Upper lobe of left lung (tissue), 6 donors: Measurements from ENCODE around the gene AFTPH. TPM values are rescaled to one million over a fixed set of nuclear protein-coding genes. Genes with fewer than 3 reads are reported as not detected.

Experiments
- ATAC-seq, 2 donors: fragments of 200-7000 bp; cut with Tn5 transposase; one replicate each; pipeline ENCODE4 v1.9.1; 2022; ENCODE audit warnings: mild to moderate bottlenecking in 2 of 2, moderate library complexity in 2 of 2; ENCODE audit not compliant: low FRiP score in 2 of 2
- DNase-seq, 2 donors: peaks; one replicate each; pipeline ENCODE4 v3.0.0-alpha.2; 2019 to 2020
- H3K27ac ChIP-seq, 4 donors: fragments of 200-600 bp; sonication (generic); one replicate each; pipeline ENCODE4 v1.5.1; 2016 to 2019
- H3K27me3 ChIP-seq, 4 donors: fragments of 200-600 bp; sonication (generic); one replicate each; pipeline ENCODE4 v1.5.1; 2017 to 2019
- H3K36me3 ChIP-seq, 4 donors: fragments of 200-600 bp; sonication (generic); one replicate each; pipeline ENCODE4 v1.5.1; 2016 to 2019
- H3K4me1 ChIP-seq, 4 donors: fragments of 200-600 bp; sonication (generic); one replicate each; pipeline ENCODE4 v1.5.1; 2018 to 2019
- H3K4me3 ChIP-seq, 4 donors: fragments of 200-600 bp; sonication (generic); one replicate each; pipeline ENCODE4 v1.5.1; 2017 to 2019; ENCODE audit warnings: mild to moderate bottlenecking in 2 of 4, moderate library complexity in 1 of 4
- H3K9me3 ChIP-seq, 4 donors: fragments of 200-600 bp; sonication (generic); one replicate each; pipeline ENCODE4 v1.5.1; 2018 to 2019
- CTCF ChIP-seq, 6 experiments: fragments of 450-650 bp in 4 of 6; fragments of 200-600 bp in 2 of 6; sonication (generic) in 2 of 6; IDR thresholded peaks; one replicate each; pipeline ENCODE4 v1.5.1; 2016 to 2019; ENCODE audit warnings: antibody characterized with exemption in 6 of 6
- EP300 ChIP-seq, 4 donors: sonication (generic); formaldehyde crosslinking; IDR thresholded peaks; one replicate each; pipeline ENCODE4 v1.5.1; 2017; ENCODE audit warnings: antibody characterized with exemption in 4 of 4, control low read depth in 2 of 4
- POLR2A ChIP-seq, 4 donors: fragments of 450-650 bp; IDR thresholded peaks; one replicate each; pipeline ENCODE4 v1.5.1; 2016 to 2017; ENCODE audit warnings: antibody characterized with exemption in 4 of 4, mild to moderate bottlenecking in 2 of 4
- POLR2AphosphoS5 ChIP-seq, 2 donors: sonication (generic); formaldehyde crosslinking; IDR thresholded peaks; one replicate each; pipeline ENCODE4 v1.5.1; 2017; ENCODE audit warnings: antibody characterized with exemption in 2 of 2
- WGBS, 2 donors: methylation state at CpG; one replicate each; pipeline ENCODE4 v1.1.5; 2017 to 2018; 5-methylcytosine and 5-hydroxymethylcytosine counted together
- total RNA-seq, 6 donors: library from RNA; depleted of rRNA in 4 of 6; stranded (reverse); fragments of >200 nt in 4 of 6; gene quantifications; one replicate each; pipeline versions ENCODE4 v1.1.0 to v1.2.1, GENCODE V29; 2016 to 2021
- donor health status: DM: no; HTN: no; CAD: no; lungs with moderate emphysema.
- donor health status: DM: no; HTN: yes; CAD: no; lungs with severe emphysema.

AFTPH gene
- total RNA-seq, 6 donors from 2014 or later: 21.5 to 72.9 (median 35.4) TPM

GRCh38 chr2:64532030-64532429 is 7.9 kb downstream of the AFTPH start:
- Histone ChIP-seq H3K27ac (no peak overlapping the region), H3K27me3 (no peaks in the 10 kb centered on the region), H3K9me3 (no peaks in the 10 kb centered on the region), H3K36me3 (no peaks in the 10 kb centered on the region), H3K4me1 (peaks cover 1 to 25% (median 10%) of the 10 kb centered on the region in 4 donors), H3K4me3 (no peak overlapping the region)
- no peak for DNase-seq
- no peak for ATAC-seq
- TF ChIP-seq CTCF (IDR thresholded peaks at IDR 0.05) (no peak), POLR2AphosphoS5 (IDR thresholded peaks at IDR 0.05) (no peak), EP300 (IDR thresholded peaks at IDR 0.05) (no peak)

GRCh38 chr2:64533882-64534281 is 9.8 kb downstream of the AFTPH start:
- H3K27me3 ChIP-seq: no peaks in the 10 kb centered on the region
- no peak for TF ChIP-seq POLR2A (IDR thresholded peaks at IDR 0.05)
- no peak for TF ChIP-seq CTCF (IDR thresholded peaks at IDR 0.05)
- TF ChIP-seq EP300 (IDR thresholded peaks at IDR 0.05): no peak
- no peak overlapping the region for H3K27ac ChIP-seq
- no peaks in the 10 kb centered on the region for H3K9me3 ChIP-seq
- H3K36me3 ChIP-seq: no peaks in the 10 kb centered on the region
- DNase-seq: no peak
- peaks cover 0 to 23% (median 10%) of the 10 kb centered on the region in 4 donors for H3K4me1 ChIP-seq
- H3K4me3 ChIP-seq: no peak overlapping the region
- no peak for ATAC-seq

- 67 to 74% methylated on average over 3 of the region's 3 CpGs for WGBS, 2 donors
- H3K4me1 ChIP-seq: peaks cover 0 to 26% (median 12%) of the 10 kb centered on the region in 4 donors
- no peak overlapping the region for H3K4me3 ChIP-seq
- no peaks in the 10 kb centered on the region for H3K36me3 ChIP-seq
- no peak for TF ChIP-seq POLR2AphosphoS5 (IDR thresholded peaks at IDR 0.05)
- TF ChIP-seq POLR2A (IDR thresholded peaks at IDR 0.05): no peak
- no peak for TF ChIP-seq CTCF (IDR thresholded peaks at IDR 0.05)
- TF ChIP-seq EP300 (IDR thresholded peaks at IDR 0.05): no peak
- H3K27ac ChIP-seq: no peak overlapping the region
- H3K27me3 ChIP-seq: no peaks in the 10 kb centered on the region
- no peak for DNase-seq
- H3K9me3 ChIP-seq: no peaks in the 10 kb centered on the region
- ATAC-seq: no peak
Measured at GRCh38 chr2:64534363-64534762, 10.2 kb downstream of the AFTPH start.

- Histone ChIP-seq H3K36me3 (no peaks in the 10 kb centered on the region), H3K27me3 (no peaks in the 10 kb centered on the region), H3K9me3 (no peaks in the 10 kb centered on the region), H3K27ac (no peak overlapping the region), H3K4me1 (peaks cover 0 to 26% (median 13%) of the 10 kb centered on the region in 4 donors), H3K4me3 (no peak overlapping the region)
- ATAC-seq: no peak
- 100% methylated on average over 1 of the region's 1 CpG for WGBS, 2 donors
- TF ChIP-seq POLR2A (IDR thresholded peaks at IDR 0.05) (no peak), POLR2AphosphoS5 (IDR thresholded peaks at IDR 0.05) (no peak), EP300 (IDR thresholded peaks at IDR 0.05) (no peak), CTCF (IDR thresholded peaks at IDR 0.05) (no peak)
- no peak for DNase-seq
Measured at GRCh38 chr2:64535024-64535423, 10.9 kb downstream of the AFTPH start.

- DNase-seq (no peak), ATAC-seq (no peak)
- Histone ChIP-seq H3K27me3 (no peaks in the 10 kb centered on the region), H3K4me3 (no peak overlapping the region), H3K27ac (no peak overlapping the region), H3K9me3 (no peaks in the 10 kb centered on the region), H3K4me1 (peaks cover 0 to 26% (median 17%) of the 10 kb centered on the region in 4 donors), H3K36me3 (no peaks in the 10 kb centered on the region)
- WGBS, 2 donors: 90 to 94% methylated on average over 2 of the region's 2 CpGs
- TF ChIP-seq EP300 (IDR thresholded peaks at IDR 0.05): no peak
- TF ChIP-seq POLR2A (IDR thresholded peaks at IDR 0.05): no peak
- TF ChIP-seq POLR2AphosphoS5 (IDR thresholded peaks at IDR 0.05): no peak
- TF ChIP-seq CTCF (IDR thresholded peaks at IDR 0.05): no peak
Measured at GRCh38 chr2:64537991-64538390, 13.9 kb downstream of the AFTPH start.
